ENCODE data around the gene OR2V1.

DNA sequence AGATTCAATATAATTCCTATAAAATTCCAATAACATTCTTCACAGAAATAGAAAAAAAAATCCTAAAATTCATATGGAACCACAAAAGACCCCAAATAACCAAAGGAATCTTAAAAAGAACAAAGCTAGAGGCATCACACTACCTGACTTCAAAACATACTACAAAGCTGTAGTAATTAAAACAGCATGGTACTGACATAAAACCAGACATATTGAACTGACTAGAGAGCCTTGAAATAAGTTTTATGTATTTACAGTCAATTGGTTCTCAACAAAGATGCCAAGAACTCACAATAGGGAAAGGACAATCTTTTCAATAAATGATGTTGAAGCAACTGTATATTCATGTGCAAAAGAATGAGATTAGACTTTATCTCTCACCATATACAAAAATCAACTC is 54.0 kb downstream of the OR2V1 start:
- TF ChIP-seq EZH2phosphoT487 (IDR thresholded peaks at IDR 0.05; ENCODE audit: borderline replicate concordance, low read length) = no peak
- TF ChIP-seq, protein P1, sequence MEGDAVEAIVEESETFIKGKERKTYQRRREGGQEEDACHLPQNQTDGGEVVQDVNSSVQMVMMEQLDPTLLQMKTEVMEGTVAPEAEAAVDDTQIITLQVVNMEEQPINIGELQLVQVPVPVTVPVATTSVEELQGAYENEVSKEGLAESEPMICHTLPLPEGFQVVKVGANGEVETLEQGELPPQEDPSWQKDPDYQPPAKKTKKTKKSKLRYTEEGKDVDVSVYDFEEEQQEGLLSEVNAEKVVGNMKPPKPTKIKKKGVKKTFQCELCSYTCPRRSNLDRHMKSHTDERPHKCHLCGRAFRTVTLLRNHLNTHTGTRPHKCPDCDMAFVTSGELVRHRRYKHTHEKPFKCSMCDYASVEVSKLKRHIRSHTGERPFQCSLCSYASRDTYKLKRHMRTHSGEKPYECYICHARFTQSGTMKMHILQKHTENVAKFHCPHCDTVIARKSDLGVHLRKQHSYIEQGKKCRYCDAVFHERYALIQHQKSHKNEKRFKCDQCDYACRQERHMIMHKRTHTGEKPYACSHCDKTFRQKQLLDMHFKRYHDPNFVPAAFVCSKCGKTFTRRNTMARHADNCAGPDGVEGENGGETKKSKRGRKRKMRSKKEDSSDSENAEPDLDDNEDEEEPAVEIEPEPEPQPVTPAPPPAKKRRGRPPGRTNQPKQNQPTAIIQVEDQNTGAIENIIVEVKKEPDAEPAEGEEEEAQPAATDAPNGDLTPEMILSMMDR (IDR thresholded peaks at IDR 0.05; ENCODE audit: low read depth, low read length, poor library complexity, severe bottlenecking) = no peak

Measured in DOHH2 (cell line).